K562 (cell line): ENCODE results near the gene RNU6-1. TPM values are rescaled to one million over a fixed set of nuclear protein-coding genes. Genes with fewer than 3 reads are reported as not detected.

Source experiments
- ATAC-seq: fragments of 200-7000 bp; cut with Tn5 transposase; 3 replicates; pipeline ENCODE4 v1.9.1; 2020; ENCODE audit warnings: moderate library complexity
- BruUV-seq: library from RNA; stranded (reverse); fragments of 400-500 nt; replicated peaks from 2 replicates; lab custom pipeline; 2021; lab: Mats Ljungman, UMichigan
- CTCF ChIA-PET: fragments of 300-600 bp; formaldehyde crosslinking; extraction: SDS; loops from one replicate; lab custom pipeline; 2021; ENCODE audit warnings: low intra/inter-chr PET ratio; lab: Yijun Ruan, JAX
- POLR2A ChIA-PET: fragments of 300-600, 350-650 bp; sonication (Branson Sonifier 250); formaldehyde crosslinking; extraction: SDS; loops from one replicate; lab custom pipeline; 2021; ENCODE audit warnings: antibody characterized with exemption, inconsistent platforms; lab: Yijun Ruan, JAX
- DNase-seq, 4 experiments: peaks; one replicate each; pipeline versions ENCODE4 v3.0.0 to v3.0.0-alpha.2; 2011 to 2018; ENCODE audit warnings: low spot score in 3 of 4, mixed read lengths in 3 of 4; ENCODE audit errors: extremely low read depth in 1 of 4
- FAIRE-seq: peaks from 2 replicates; lab custom pipeline; 2011; peaks lifted over from hg19 to GRCh38; lab: Jason Lieb, UNC
- H2AFZ ChIP-seq: 2 replicates; pipeline ENCODE4 v1.6.0; 2011; ENCODE audit warnings: low read depth, low read length, control low read depth, inconsistent platforms
- H3K27ac ChIP-seq: fragments of 200-600 bp; 3 replicates; pipeline ENCODE4 v1.8.0; 2011; ENCODE audit warnings: low read depth, mild to moderate bottlenecking, control low read depth, inconsistent platforms, low read length, moderate library complexity, mixed read lengths; ENCODE audit errors: extremely low read depth
- H3K27me3 ChIP-seq, 2 experiments: fragments of 300-600 bp in 1 of 2; 2 replicates in 1 of 2; 3 replicates in 1 of 2; pipeline versions ENCODE4 v1.6.0 to v1.8.0; 2011; ENCODE audit warnings: inconsistent platforms in 2 of 2, low read length in 2 of 2, mild to moderate bottlenecking in 1 of 2, mixed read lengths in 1 of 2, moderate library complexity in 1 of 2; ENCODE audit not compliant: control insufficient read depth in 2 of 2, insufficient read depth in 2 of 2
- H3K36me3 ChIP-seq: fragments of 300-600 bp; 3 replicates; pipeline ENCODE4 v1.8.0; 2011; ENCODE audit warnings: mild to moderate bottlenecking, low read length, inconsistent platforms; ENCODE audit not compliant: control insufficient read depth, insufficient read depth
- H3K4me1 ChIP-seq, 2 experiments: fragments of 200-600 bp in 1 of 2; replicated peaks in 1 of 2; 2 replicates in 1 of 2; 3 replicates in 1 of 2; pipeline versions ENCODE4 v1.5.1 to v1.8.0; 2011; ENCODE audit warnings: inconsistent platforms in 2 of 2, low read length in 2 of 2, mild to moderate bottlenecking in 1 of 2, mixed read lengths in 1 of 2, moderate library complexity in 1 of 2; ENCODE audit not compliant: control insufficient read depth in 2 of 2, insufficient read depth in 2 of 2
- H3K4me2 ChIP-seq: 2 replicates; pipeline ENCODE4 v1.6.1; 2011; ENCODE audit warnings: low read length, control low read depth, inconsistent platforms, mixed read lengths; ENCODE audit not compliant: insufficient read depth
- H3K4me3 ChIP-seq: fragments of 200-600 bp; sonication (generic), shearing (Covaris generic); 2 replicates; pipeline ENCODE4 v1.5.1; 2016; ENCODE audit warnings: control low read depth, inconsistent platforms
- H3K79me2 ChIP-seq: fragments of 200-600 bp; 3 replicates; pipeline ENCODE4 v1.8.0; 2011; ENCODE audit warnings: low read length, inconsistent platforms; ENCODE audit not compliant: control insufficient read depth, insufficient read depth
- H3K9ac ChIP-seq, 2 experiments: 2 replicates each; pipeline versions ENCODE4 v1.6.0 to v1.6.1; 2011; ENCODE audit warnings: low read depth in 2 of 2, low read length in 2 of 2, control low read depth in 1 of 2, inconsistent platforms in 1 of 2, mild to moderate bottlenecking in 1 of 2, mixed read lengths in 1 of 2; ENCODE audit not compliant: insufficient read depth in 1 of 2
- H3K9me1 ChIP-seq: one replicate; pipeline ENCODE4 v1.6.0; 2011; ENCODE audit warnings: inconsistent platforms, mild to moderate bottlenecking, low read length, moderate library complexity; ENCODE audit not compliant: control insufficient read depth, insufficient read depth
- H3K9me3 ChIP-seq: replicated peaks from 2 replicates; pipeline ENCODE4 v1.5.1; 2011; ENCODE audit warnings: low read depth, low read length, inconsistent platforms; ENCODE audit not compliant: control insufficient read depth, insufficient read depth
- H4K20me1 ChIP-seq: replicated peaks from 2 replicates; pipeline ENCODE4 v1.6.1; 2011; ENCODE audit warnings: low read length, inconsistent platforms, mixed read lengths; ENCODE audit not compliant: control insufficient read depth, insufficient read depth
- ARNT ChIP-seq, 2 experiments: fragments of 450-650 bp; IDR thresholded peaks; 2 replicates each; pipeline ENCODE4 v1.6.1; 2016; ENCODE audit warnings: mild to moderate bottlenecking in 1 of 2
- CBFA2T2 ChIP-seq: fragments of 450-650 bp; conservative IDR thresholded peaks from 2 replicates; pipeline ENCODE4 v1.6.1; 2017; ENCODE audit warnings: mild to moderate bottlenecking
- CBFA2T3 ChIP-seq: fragments of 450-650 bp; IDR thresholded peaks from 2 replicates; pipeline ENCODE4 v1.6.1; 2017
- CHCHD3 ChIP-seq: fragments of 250-450 bp; sonication (Bioruptor Pico); IDR thresholded peaks from 2 replicates; pipeline ENCODE4 v2.1.2; 2022; ENCODE audit warnings: mild to moderate bottlenecking
- CTBP1 ChIP-seq: fragments of 450-650 bp; IDR thresholded peaks from 2 replicates; pipeline ENCODE4 v1.6.1; 2016; ENCODE audit warnings: borderline replicate concordance
- CTCFL ChIP-seq: IDR thresholded peaks from 2 replicates; pipeline ENCODE4 v1.6.1; 2011; ENCODE audit warnings: borderline replicate concordance, low read depth, mild to moderate bottlenecking, moderate library complexity, low read length; ENCODE audit not compliant: insufficient read depth, poor library complexity, severe bottlenecking
- E2F5 ChIP-seq: sonication (generic); formaldehyde crosslinking; IDR thresholded peaks from 2 replicates; pipeline ENCODE4 v1.8.0; 2022; ENCODE audit warnings: mild to moderate bottlenecking, missing genetic modification reagents
- ETV5 ChIP-seq: sonication (generic); formaldehyde crosslinking; IDR thresholded peaks from 2 replicates; pipeline ENCODE4 v1.4.0; 2020; ENCODE audit warnings: low read depth, mild to moderate bottlenecking, missing genetic modification reagents
- MAFK ChIP-seq: IDR thresholded peaks from 2 replicates; pipeline ENCODE4 v1.6.1; 2011; ENCODE audit warnings: low read length, improper control_type of control experiment
- MCM2 ChIP-seq: fragments of 450-650 bp; IDR thresholded peaks from 2 replicates; pipeline ENCODE4 v1.6.1; 2017; ENCODE audit warnings: low read depth, mild to moderate bottlenecking
- MTA1 ChIP-seq: fragments of 450-650 bp; IDR thresholded peaks from 2 replicates; pipeline ENCODE4 v1.6.1; 2017; ENCODE audit warnings: borderline replicate concordance
- MXD1 ChIP-seq: fragments of 250-450 bp; sonication (Bioruptor Pico); IDR thresholded peaks from 2 replicates; pipeline ENCODE4 v1.8.0; 2021; ENCODE audit warnings: borderline replicate concordance, mild to moderate bottlenecking, moderate library complexity; ENCODE audit not compliant: poor library complexity, severe bottlenecking
- NCOA4 ChIP-seq: fragments of 450-650 bp; IDR thresholded peaks from 2 replicates; pipeline ENCODE4 v1.6.1; 2018; ENCODE audit warnings: mild to moderate bottlenecking; ENCODE audit not compliant: partially characterized antibody
- NCOA6 ChIP-seq: fragments of 450-650 bp; IDR thresholded peaks from 2 replicates; pipeline ENCODE4 v1.6.1; 2017; ENCODE audit warnings: mild to moderate bottlenecking
- NCOR1 ChIP-seq: fragments of 450-650 bp; IDR thresholded peaks from 2 replicates; pipeline ENCODE4 v1.6.1; 2016; ENCODE audit warnings: mild to moderate bottlenecking, moderate library complexity
- NR1H2 ChIP-seq: sonication (generic); formaldehyde crosslinking; IDR thresholded peaks from 2 replicates; pipeline ENCODE4 v1.4.0; 2020; ENCODE audit warnings: mild to moderate bottlenecking, missing genetic modification reagents
- POLR2A ChIP-seq: fragments of 450-650 bp; conservative IDR thresholded peaks from 2 replicates; pipeline ENCODE4 v1.6.1; 2016
- RB1 ChIP-seq: fragments of 450-650 bp; IDR thresholded peaks from 2 replicates; pipeline ENCODE4 v1.6.1; 2017; ENCODE audit warnings: low read depth, mild to moderate bottlenecking
- RBM17 ChIP-seq: fragments of 200-400 bp; formaldehyde crosslinking; IDR thresholded peaks from 2 replicates; pipeline ENCODE4 v1.6.1; 2017; ENCODE audit warnings: low read depth, mild to moderate bottlenecking, low read length, borderline replicate concordance
- SMARCA4 ChIP-seq: fragments of 450-650 bp; IDR thresholded peaks from 2 replicates; pipeline ENCODE4 v1.6.1; 2016
- TARDBP ChIP-seq: fragments of 450-650 bp; IDR thresholded peaks from 2 replicates; pipeline ENCODE4 v1.6.1; 2016
- TOE1 ChIP-seq, 2 experiments: fragments of 450-650 bp in 1 of 2; sonication (generic) in 1 of 2; formaldehyde crosslinking in 1 of 2; IDR thresholded peaks; 2 replicates each; pipeline versions ENCODE4 v1.7.1 to v1.8.0; 2016 to 2022; ENCODE audit warnings: borderline replicate concordance in 2 of 2, mild to moderate bottlenecking in 2 of 2, antibody characterized with exemption in 1 of 2, inconsistent platforms in 1 of 2, low read depth in 1 of 2, missing genetic modification reagents in 1 of 2, moderate library complexity in 1 of 2
- ZBTB7A ChIP-seq: IDR thresholded peaks from 2 replicates; pipeline ENCODE4 v1.6.1; 2011; ENCODE audit warnings: low read depth, mild to moderate bottlenecking, low read length, moderate library complexity, borderline replicate concordance; ENCODE audit not compliant: control insufficient read depth
- WGBS: fragments of 100-300 bp; shearing (Covaris generic); methylation state at CpG from one replicate; pipeline ENCODE4 v1.1.6; 2016; ENCODE audit warnings: low coverage, mixed read lengths; ENCODE audit not compliant: insufficient coverage; ENCODE audit errors: missing lambda C conversion rate; 5-methylcytosine and 5-hydroxymethylcytosine counted together
- in situ Hi-C: fragments of 300-500 bp; cut with MboI; formaldehyde crosslinking; loops from 4 replicates; pipeline ENCODE4 v1.15.0; 2018; ENCODE audit warnings: inconsistent platforms, mixed read lengths
- intact Hi-C: fragments of 100-400 bp; cut with micrococcal nuclease; formaldehyde crosslinking; loops from 2 replicates; pipeline ENCODE4 v1.14.2; 2022
- polyA plus RNA-seq, 8 experiments: library from polyadenylated mRNA; depleted of rRNA in 4 of 8; stranded (reverse) in 5 of 8; unstranded in 3 of 8; fragments of >200 nt; fragmentation: Nextera tagmentation in 2 of 8; fragmentation: Illumina TruSeq in 1 of 8; extraction: Ambion mirVana in 2 of 8; extraction: Trizol in 1 of 8; gene quantifications; 2 replicates each; pipeline versions ENCODE4 v1.2.1 to v1.2.3, GENCODE V29; 2011 to 2014; ENCODE audit warnings: inconsistent platforms in 1 of 8, missing spikeins in 1 of 8
- total RNA-seq, 7 experiments: library from RNA; depleted of rRNA in 6 of 7; stranded (reverse); fragments of >200 nt in 6 of 7; fragmentation: Illumina TruSeq in 2 of 7; extraction: Trizol in 2 of 7; gene quantifications; 2 replicates each; pipeline versions ENCODE4 v1.2.1 to v1.2.3, GENCODE V29; 2011 to 2021; ENCODE audit warnings: low replicate concordance in 1 of 7

Gene RNU6-1
- total and polyA plus RNA-seq, 9 of the 15 experiments (the other 6 are each of a cell fraction or from before 2014, with no cell fraction given) = not detected

- BruUV-seq = no TSS peak
- H3K27me3 ChIP-seq = no peaks in the 10 kb centered on the region
- H3K9ac ChIP-seq = no peak overlapping the region
- no peak overlapping the region for H3K4me2 ChIP-seq
- peak; percentile 75 for FAIRE-seq
- H3K4me1 ChIP-seq = peaks cover 20 to 22% of the 10 kb centered on the region in 2 experiments
- 2% methylated on average over 6 of the region's 6 CpGs for WGBS
- peaks cover 11% of the 10 kb centered on the region; the same call in 1 of the 2 replicates for H4K20me1 ChIP-seq
- no peaks in the 10 kb centered on the region for H3K36me3 ChIP-seq
- H3K9me3 ChIP-seq = no peaks in the 10 kb centered on the region
- H3K4me3 ChIP-seq = no peak overlapping the region
- CTCF ChIA-PET = no interaction called here
- H2AFZ ChIP-seq = no peak overlapping the region
- H3K27ac ChIP-seq = no peak overlapping the region
- no peaks in the 10 kb centered on the region for H3K79me2 ChIP-seq
- in situ Hi-C loops = no loop called here
- POLR2A ChIA-PET = interaction anchor here (0.8 kb wide), 1 partner anchor 16 kb away, joined by 3 read pairs; no protein-coding TSS in a partner anchor
- intact Hi-C loops = no loop called here
- peak; percentile 74 for ATAC-seq
- peak; percentile 60 to 77 (median 64) for DNase-seq
- H3K9me1 ChIP-seq = peaks cover 10% of the 10 kb centered on the region
- peak; percentile 57 for TF ChIP-seq NCOR1
- no peak for TF ChIP-seq POLR2A
- TF ChIP-seq RB1 = no peak
- no peak for TF ChIP-seq CTCFL
- peak; percentile 57; the same call in 1 of the 2 replicates for TF ChIP-seq MAFK
- TF ChIP-seq CHCHD3 (CRISPR knock-in tag) = no peak
- TF ChIP-seq NCOA4 = no peak
- TF ChIP-seq TOE1 (IDR thresholded peaks at IDR 0.05; ENCODE audit: borderline replicate concordance) = no peak
- no peak for TF ChIP-seq TOE1 (CRISPR knock-in tag; IDR thresholded peaks at IDR 0.05; ENCODE audit: borderline replicate concordance, low read depth)
- no peak for TF ChIP-seq MCM2
- no peak for TF ChIP-seq NCOA6
- TF ChIP-seq MXD1 (CRISPR knock-in tag) = no peak
- peak; percentile 63 for TF ChIP-seq CBFA2T2
- no peak for TF ChIP-seq RBM17
- TF ChIP-seq E2F5 (CRISPR knock-in tag) = no peak
- no peak for TF ChIP-seq ETV5
- no peak for TF ChIP-seq NR1H2
- TF ChIP-seq MTA1 = 0 out of 2 replicates have a peak, but pooled peaks have one; percentile 44
- peak; percentile 71 for TF ChIP-seq CTBP1
- peak; percentile 82 for TF ChIP-seq CBFA2T3
- no peak for TF ChIP-seq TARDBP
- 0 out of 2 replicates have a peak, but pooled peaks have one; percentile 40 for TF ChIP-seq ZBTB7A
- TF ChIP-seq SMARCA4 = peak; percentile 67; the same call in 1 of the 2 replicates
- TF ChIP-seq ARNT (IDR thresholded peaks at IDR 0.05) = no peak
These were observed 40.0 kb downstream of the RNU6-1 start for GRCh38 chr15:67799801-67800205.
